ENCODE measurements around the gene RPS14.

- TF ChIP-seq CBX5 (IDR thresholded peaks at IDR 0.05; ENCODE audit: low read depth) (no peak), YY1 (IDR thresholded peaks at IDR 0.05; ENCODE audit: low read depth, low read length) (no peak), CREB1 (IDR thresholded peaks at IDR 0.05; ENCODE audit: low read depth) (no peak), CBX3 (IDR thresholded peaks at IDR 0.05; ENCODE audit: borderline replicate concordance, low read depth) (no peak), BACH1 (IDR thresholded peaks at IDR 0.05; ENCODE audit: borderline replicate concordance) (no peak), EZH2 (IDR thresholded peaks at IDR 0.05; ENCODE audit: borderline replicate concordance, control insufficient read depth, low read depth, low read length) (no peak), ELK1 (IDR thresholded peaks at IDR 0.05; ENCODE audit: low read depth, low read length) (no peak), POLR2AphosphoS5 (IDR thresholded peaks at IDR 0.05; ENCODE audit: low read length) (no peak), SIN3A (IDR thresholded peaks at IDR 0.05; ENCODE audit: low read depth, low read length) (no peak), REST (IDR thresholded peaks at IDR 0.05; ENCODE audit: low read depth, low read length) (no peak), JUNB (IDR thresholded peaks at IDR 0.05) (no peak), DPF2 (IDR thresholded peaks at IDR 0.05) (no peak), ZSCAN29 (IDR thresholded peaks at IDR 0.05) (no peak)
- TF ChIP-seq, protein P1, sequence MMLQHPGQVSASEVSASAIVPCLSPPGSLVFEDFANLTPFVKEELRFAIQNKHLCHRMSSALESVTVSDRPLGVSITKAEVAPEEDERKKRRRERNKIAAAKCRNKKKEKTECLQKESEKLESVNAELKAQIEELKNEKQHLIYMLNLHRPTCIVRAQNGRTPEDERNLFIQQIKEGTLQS (IDR thresholded peaks at IDR 0.05; ENCODE audit: borderline replicate concordance, extremely low read depth, low read depth, low read length) = no peak
Measured at GRCh38 chr5:150488519-150489359, 39.2 kb upstream of the RPS14 start.

Data from GM12878 (cell line).